Amygdala (tissue), 56 donors: Measurements from ENCODE around the gene STEAP4.
"Not testable (repeated sequence)": the region's sequence is repeated elsewhere in the genome, so short reads cannot be mapped to it uniquely, and the experiment has no call there.

Experiments
- DNase-seq, 56 donors: peaks; one replicate each; lab custom pipeline; 2025; lab: John Stamatoyannopoulos, UW

STEAP4 gene

GRCh38 chr7:88274856-88275255 lies 31.8 kb downstream of the STEAP4 start:
- not testable (repeated sequence) for DNase-seq

- DNase-seq: no peak
Observed at GRCh38 chr7:88269586-88269985, 37.1 kb downstream of the STEAP4 start.

- no peak for DNase-seq
Observed at GRCh38 chr7:88268858-88269257, 37.8 kb downstream of the STEAP4 start.

- no peak for DNase-seq
Observed at GRCh38 chr7:88268051-88268450, 38.6 kb downstream of the STEAP4 start.

- DNase-seq: no peak
Observed at GRCh38 chr7:88267421-88267820, 39.3 kb downstream of the STEAP4 start.

GRCh38 chr7:88264987-88265386 lies 41.7 kb downstream of the STEAP4 start:
- not testable (repeated sequence) for DNase-seq

- DNase-seq: no peak
Observed at GRCh38 chr7:88262562-88262961, 44.1 kb downstream of the STEAP4 start.

- no peak for DNase-seq
Observed at GRCh38 chr7:88260719-88261118, 46.0 kb downstream of the STEAP4 start.

- no peak for DNase-seq
Observed at GRCh38 chr7:88259656-88260380, 46.9 kb downstream of the STEAP4 start.

- DNase-seq: not testable (repeated sequence)
Observed at GRCh38 chr7:88258296-88258695, 48.4 kb downstream of the STEAP4 start.

- no peak for DNase-seq
Observed at GRCh38 chr7:88256906-88257305, 49.8 kb downstream of the STEAP4 start.

- DNase-seq: peak in 1 of 56 donors; percentile 1
Observed at GRCh38 chr7:88254721-88255424, 51.8 kb downstream of the STEAP4 start.

GRCh38 chr7:88253640-88254039 lies 53.1 kb downstream of the STEAP4 start:
- no peak for DNase-seq

- no peak for DNase-seq
Observed at GRCh38 chr7:88244258-88244657, 62.4 kb downstream of the STEAP4 start.

GRCh38 chr7:88243345-88243909 lies 63.3 kb downstream of the STEAP4 start:
- peak in 15 of 56 donors; percentile 0 to 21 (median 3) for DNase-seq

- DNase-seq: no peak
Observed at GRCh38 chr7:88239852-88240251, 66.8 kb downstream of the STEAP4 start.

- DNase-seq: no peak
Observed at GRCh38 chr7:88233828-88234227, 72.9 kb downstream of the STEAP4 start.

- no peak for DNase-seq
Observed at GRCh38 chr7:88230646-88231045, 76.0 kb downstream of the STEAP4 start.

GRCh38 chr7:88229302-88229995 lies 77.2 kb downstream of the STEAP4 start:
- no peak for DNase-seq

GRCh38 chr7:88226886-88227516 lies 79.7 kb downstream of the STEAP4 start:
- DNase-seq: no peak

- no peak for DNase-seq
Observed at GRCh38 chr7:88226201-88226600, 80.5 kb downstream of the STEAP4 start.
